ENCODE data around the gene C6orf141.

- TF ChIP-seq, protein P1, sequence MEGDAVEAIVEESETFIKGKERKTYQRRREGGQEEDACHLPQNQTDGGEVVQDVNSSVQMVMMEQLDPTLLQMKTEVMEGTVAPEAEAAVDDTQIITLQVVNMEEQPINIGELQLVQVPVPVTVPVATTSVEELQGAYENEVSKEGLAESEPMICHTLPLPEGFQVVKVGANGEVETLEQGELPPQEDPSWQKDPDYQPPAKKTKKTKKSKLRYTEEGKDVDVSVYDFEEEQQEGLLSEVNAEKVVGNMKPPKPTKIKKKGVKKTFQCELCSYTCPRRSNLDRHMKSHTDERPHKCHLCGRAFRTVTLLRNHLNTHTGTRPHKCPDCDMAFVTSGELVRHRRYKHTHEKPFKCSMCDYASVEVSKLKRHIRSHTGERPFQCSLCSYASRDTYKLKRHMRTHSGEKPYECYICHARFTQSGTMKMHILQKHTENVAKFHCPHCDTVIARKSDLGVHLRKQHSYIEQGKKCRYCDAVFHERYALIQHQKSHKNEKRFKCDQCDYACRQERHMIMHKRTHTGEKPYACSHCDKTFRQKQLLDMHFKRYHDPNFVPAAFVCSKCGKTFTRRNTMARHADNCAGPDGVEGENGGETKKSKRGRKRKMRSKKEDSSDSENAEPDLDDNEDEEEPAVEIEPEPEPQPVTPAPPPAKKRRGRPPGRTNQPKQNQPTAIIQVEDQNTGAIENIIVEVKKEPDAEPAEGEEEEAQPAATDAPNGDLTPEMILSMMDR (IDR thresholded peaks at IDR 0.05) = no peak
- TF ChIP-seq POLR2AphosphoS5 (IDR thresholded peaks at IDR 0.05; ENCODE audit: low read depth, low read length) (no peak), SIN3A (IDR thresholded peaks at IDR 0.05; ENCODE audit: borderline replicate concordance, insufficient read depth, low read depth, low read length) (no peak)
Measured at GRCh38 chr6:49509342-49509741, 41.1 kb upstream of the C6orf141 start.
